Natural killer cell (primary cell): ENCODE measurements around the gene NVL. TPM values are rescaled to one million over a fixed set of nuclear protein-coding genes. Genes with fewer than 3 reads are reported as not detected.

Experiments used
- ATAC-seq, 3 donors: fragments of 150-1000 bp in 2 of 3; fragments of 200-7000 bp in 1 of 3; cut with Tn5 transposase; 1 replicate in 1 of 3; 2 replicates in 2 of 3; pipeline ENCODE4 v1.10.0; 2021; ENCODE audit warnings: mild to moderate bottlenecking in 2 of 3, moderate library complexity in 2 of 3
- DNase-seq, 2 donors: peaks; one replicate each; pipeline versions ENCODE4 v3.0.0 to v3.0.0-alpha.2; 2013 to 2021; ENCODE audit warnings: mixed read lengths in 1 of 2
- H3K27ac ChIP-seq: one replicate; pipeline ENCODE4 v1.5.1; 2013; ENCODE audit warnings: mild to moderate bottlenecking, low read length
- H3K27me3 ChIP-seq: one replicate; pipeline ENCODE4 v1.6.1; 2013; ENCODE audit warnings: low read length; ENCODE audit not compliant: control insufficient read depth, insufficient read depth
- H3K36me3 ChIP-seq: one replicate; pipeline ENCODE4 v1.6.1; 2013; ENCODE audit warnings: low read length; ENCODE audit not compliant: control insufficient read depth, insufficient read depth
- H3K4me1 ChIP-seq: one replicate; pipeline ENCODE4 v1.6.1; 2013; ENCODE audit warnings: low read length; ENCODE audit not compliant: control insufficient read depth, insufficient read depth
- H3K4me3 ChIP-seq: one replicate; pipeline ENCODE4 v1.5.1; 2013; ENCODE audit warnings: low read length
- H3K9me3 ChIP-seq: one replicate; pipeline ENCODE4 v1.6.1; 2013; ENCODE audit warnings: low read length; ENCODE audit not compliant: control insufficient read depth, insufficient read depth
- H3K27ac Mint-ChIP-seq, 2 donors: one replicate each; pipeline ENCODE4 v1.8.0; 2022; ENCODE audit warnings: mild to moderate bottlenecking in 2 of 2, mixed read lengths in 2 of 2, moderate library complexity in 1 of 2
- H3K27me3 Mint-ChIP-seq, 2 donors: one replicate each; pipeline ENCODE4 v1.8.0; 2022; ENCODE audit warnings: low read depth in 2 of 2, mixed read lengths in 2 of 2
- H3K36me3 Mint-ChIP-seq: one replicate; pipeline ENCODE4 v1.8.0; 2022; ENCODE audit warnings: mixed read lengths
- H3K4me1 Mint-ChIP-seq, 2 donors: one replicate each; pipeline ENCODE4 v1.8.0; 2022; ENCODE audit warnings: mixed read lengths in 2 of 2
- H3K4me3 Mint-ChIP-seq: one replicate; pipeline ENCODE4 v1.8.0; 2022; ENCODE audit warnings: mild to moderate bottlenecking, moderate library complexity, mixed read lengths
- H3K9me3 Mint-ChIP-seq, 2 donors: one replicate each; pipeline ENCODE4 v1.8.0; 2022; ENCODE audit warnings: mixed read lengths in 2 of 2
- WGBS: methylation state at CpG from one replicate; pipeline ENCODE4 v1.1.7; 2013; ENCODE audit warnings: missing lambda C conversion rate; ENCODE audit not compliant: insufficient coverage; 5-methylcytosine and 5-hydroxymethylcytosine counted together
- intact Hi-C: fragments of 100-400 bp; cut with micrococcal nuclease; formaldehyde crosslinking; loops from one replicate; pipeline ENCODE4 v1.14.2; 2022
- total RNA-seq, 4 donors: library from RNA; stranded (reverse); fragments of 120-200 nt in 1 of 4; gene quantifications; one replicate each; pipeline versions ENCODE4 v1.2.3 to v1.2.4, GENCODE V29; 2013 to 2022
- TF ChIP-seq, protein P1 (sequence below): fragments of 200-600 bp; IDR thresholded peaks from one replicate; pipeline ENCODE4 v1.8.0; 2022; ENCODE audit warnings: antibody characterized with exemption

The NVL gene
- total RNA-seq, 3 donors from 2014 or later (not counting 1 experiment from before 2014, with no cell fraction given), result 28.1 to 39.5 (median 32.4) TPM

DNA sequence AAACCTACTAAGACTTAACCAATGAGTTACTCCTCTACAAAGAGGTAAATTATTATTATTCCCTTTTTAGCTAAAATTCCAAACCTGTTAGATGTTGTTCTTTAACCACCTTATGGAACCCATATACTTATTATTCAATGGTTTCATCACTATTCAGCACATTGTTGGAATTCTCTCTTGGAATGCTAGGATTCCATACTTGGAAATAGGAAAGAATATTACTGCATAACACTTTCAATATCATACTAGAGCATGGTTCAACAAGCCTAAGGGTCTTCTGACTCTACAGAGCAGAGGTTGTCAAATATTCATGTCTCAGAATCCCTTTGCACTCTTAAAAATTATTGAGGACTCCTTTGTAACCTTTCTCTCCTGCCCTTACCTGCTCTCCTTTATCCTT, 77.5 kb downstream of the NVL start:
- no peaks in the 10 kb centered on the region for H3K4me1 ChIP-seq
- H3K27me3 Mint-ChIP-seq, result no peaks in the 10 kb centered on the region
- TF ChIP-seq, protein P1, sequence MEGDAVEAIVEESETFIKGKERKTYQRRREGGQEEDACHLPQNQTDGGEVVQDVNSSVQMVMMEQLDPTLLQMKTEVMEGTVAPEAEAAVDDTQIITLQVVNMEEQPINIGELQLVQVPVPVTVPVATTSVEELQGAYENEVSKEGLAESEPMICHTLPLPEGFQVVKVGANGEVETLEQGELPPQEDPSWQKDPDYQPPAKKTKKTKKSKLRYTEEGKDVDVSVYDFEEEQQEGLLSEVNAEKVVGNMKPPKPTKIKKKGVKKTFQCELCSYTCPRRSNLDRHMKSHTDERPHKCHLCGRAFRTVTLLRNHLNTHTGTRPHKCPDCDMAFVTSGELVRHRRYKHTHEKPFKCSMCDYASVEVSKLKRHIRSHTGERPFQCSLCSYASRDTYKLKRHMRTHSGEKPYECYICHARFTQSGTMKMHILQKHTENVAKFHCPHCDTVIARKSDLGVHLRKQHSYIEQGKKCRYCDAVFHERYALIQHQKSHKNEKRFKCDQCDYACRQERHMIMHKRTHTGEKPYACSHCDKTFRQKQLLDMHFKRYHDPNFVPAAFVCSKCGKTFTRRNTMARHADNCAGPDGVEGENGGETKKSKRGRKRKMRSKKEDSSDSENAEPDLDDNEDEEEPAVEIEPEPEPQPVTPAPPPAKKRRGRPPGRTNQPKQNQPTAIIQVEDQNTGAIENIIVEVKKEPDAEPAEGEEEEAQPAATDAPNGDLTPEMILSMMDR, result no peak
- peaks cover 21% of the 10 kb centered on the region for H3K36me3 ChIP-seq
- peaks cover 12% of the 10 kb centered on the region for H3K36me3 Mint-ChIP-seq
- no peaks in the 10 kb centered on the region for H3K4me1 Mint-ChIP-seq
- no peak overlapping the region for H3K4me3 ChIP-seq
- no peak overlapping the region for H3K27ac Mint-ChIP-seq
- H3K4me3 Mint-ChIP-seq, result no peak overlapping the region
- ATAC-seq (no peak), DNase-seq (no peak)
- no peaks in the 10 kb centered on the region for H3K9me3 ChIP-seq
- no peak overlapping the region for H3K27ac ChIP-seq
- intact Hi-C loops, result no loop called here
- no peaks in the 10 kb centered on the region for H3K9me3 Mint-ChIP-seq
- H3K27me3 ChIP-seq, result no peaks in the 10 kb centered on the region

GRCh38 chr1:224251741-224252146, 78.2 kb downstream of the NVL start:
- Histone ChIP-seq H3K9me3 (no peaks in the 10 kb centered on the region), H3K4me3 (no peak overlapping the region), H3K27me3 (no peaks in the 10 kb centered on the region), H3K36me3 (peaks cover 21% of the 10 kb centered on the region), H3K4me1 (no peaks in the 10 kb centered on the region), H3K27ac (no peak overlapping the region)
- no peaks in the 10 kb centered on the region for H3K9me3 Mint-ChIP-seq
- TF ChIP-seq, protein P1, result no peak
- WGBS, result 95% methylated on average over 5 of the region's 5 CpGs
- H3K36me3 Mint-ChIP-seq, result peaks cover 12% of the 10 kb centered on the region
- no peak overlapping the region for H3K27ac Mint-ChIP-seq
- H3K4me1 Mint-ChIP-seq, result no peaks in the 10 kb centered on the region
- ATAC-seq (no peak), DNase-seq (no peak)
- intact Hi-C loops, result no loop called here
- H3K4me3 Mint-ChIP-seq, result no peak overlapping the region
- no peaks in the 10 kb centered on the region for H3K27me3 Mint-ChIP-seq

GRCh38 chr1:224245188-224245587, 84.8 kb downstream of the NVL start:
- intact Hi-C loops, result no loop called here
- Mint-ChIP-seq H3K27me3 (no peaks in the 10 kb centered on the region), H3K36me3 (peaks cover 12% of the 10 kb centered on the region), H3K27ac (peak overlapping the region; percentile 42 to 54), H3K4me1 (no peaks in the 10 kb centered on the region), H3K9me3 (no peaks in the 10 kb centered on the region), H3K4me3 (no peak overlapping the region)
- Histone ChIP-seq H3K27me3 (no peaks in the 10 kb centered on the region), H3K9me3 (no peaks in the 10 kb centered on the region), H3K27ac (peak overlapping the region; percentile 72), H3K36me3 (peaks cover 21% of the 10 kb centered on the region), H3K4me1 (peaks cover 15% of the 10 kb centered on the region), H3K4me3 (no peak overlapping the region)
- DNase-seq, result peak in 1 of 2 donors; percentile 48
- TF ChIP-seq, protein P1, result no peak
- 13% methylated on average over 1 of the region's 1 CpG for WGBS
- ATAC-seq, result peak in 2 of 3 donors; percentile 38 to 61

GRCh38 chr1:224238756-224239155, 91.2 kb downstream of the NVL start:
- no peak overlapping the region for H3K4me3 ChIP-seq
- H3K36me3 ChIP-seq, result peaks cover 14% of the 10 kb centered on the region
- TF ChIP-seq, protein P1, result no peak
- Mint-ChIP-seq H3K9me3 (no peaks in the 10 kb centered on the region), H3K4me3 (no peak overlapping the region), H3K27me3 (no peaks in the 10 kb centered on the region), H3K4me1 (no peaks in the 10 kb centered on the region), H3K27ac (no peak overlapping the region), H3K36me3 (no peaks in the 10 kb centered on the region)
- H3K9me3 ChIP-seq, result no peaks in the 10 kb centered on the region
- no peak for DNase-seq
- intact Hi-C loops, result no loop called here
- H3K27me3 ChIP-seq, result no peaks in the 10 kb centered on the region
- H3K4me1 ChIP-seq, result no peaks in the 10 kb centered on the region
- 98% methylated on average over 3 of the region's 3 CpGs for WGBS
- no peak for ATAC-seq
- H3K27ac ChIP-seq, result no peak overlapping the region
